Kidney (tissue), 14 donors: ENCODE measurements around the gene CYP8B1. TPM values are rescaled to one million over a fixed set of nuclear protein-coding genes. Genes with fewer than 3 reads are reported as not detected.

Source experiments
- DNase-seq, 5 donors: peaks; one replicate each; pipeline ENCODE4 v3.0.0-alpha.2; 2013 to 2020
- FAIRE-seq: peaks from 2 replicates; lab custom pipeline; 2012; peaks lifted over from hg19 to GRCh38; lab: Jason Lieb, UNC
- H3K27ac ChIP-seq, 2 donors: one replicate each; pipeline ENCODE4 v1.7.0; 2013; ENCODE audit warnings: low read depth in 2 of 2, low read length in 2 of 2, inconsistent platforms in 1 of 2
- H3K27me3 ChIP-seq: one replicate; pipeline ENCODE4 v1.7.1; 2013; ENCODE audit warnings: low read length, inconsistent platforms; ENCODE audit not compliant: control insufficient read depth, insufficient read depth
- H3K36me3 ChIP-seq, 3 donors: one replicate each; pipeline versions ENCODE4 v1.7.0 to v1.7.1; 2013; ENCODE audit warnings: low read length in 3 of 3, control low read depth in 1 of 3, inconsistent platforms in 1 of 3; ENCODE audit not compliant: insufficient read depth in 3 of 3, control insufficient read depth in 2 of 3
- H3K4me1 ChIP-seq, 3 donors: one replicate each; pipeline versions ENCODE4 v1.7.0 to v1.7.1; 2013; ENCODE audit warnings: low read length in 3 of 3, inconsistent platforms in 1 of 3, low read depth in 1 of 3; ENCODE audit not compliant: control insufficient read depth in 2 of 3, insufficient read depth in 2 of 3
- H3K4me3 ChIP-seq, 3 donors: one replicate each; pipeline versions ENCODE4 v1.7.0 to v1.8.1; 2013; ENCODE audit warnings: low read length in 3 of 3, control low read depth in 1 of 3, inconsistent platforms in 1 of 3
- H3K9ac ChIP-seq, 3 donors: one replicate each; pipeline versions ENCODE4 v1.7.0 to v1.7.1; 2013; ENCODE audit warnings: low read length in 3 of 3, control low read depth in 1 of 3, inconsistent platforms in 1 of 3
- H3K9me3 ChIP-seq, 3 donors: one replicate each; pipeline versions ENCODE4 v1.7.0 to v1.7.1; 2013; ENCODE audit warnings: low read length in 3 of 3, control low read depth in 1 of 3, inconsistent platforms in 1 of 3; ENCODE audit not compliant: control insufficient read depth in 2 of 3, insufficient read depth in 1 of 3
- CTCF ChIP-seq: IDR thresholded peaks from 3 replicates; pipeline ENCODE4 v1.5.1; 2012; ENCODE audit warnings: mild to moderate bottlenecking, moderate library complexity, borderline replicate concordance; ENCODE audit not compliant: insufficient read depth; ENCODE audit errors: extremely low read depth
- intact Hi-C: fragments of 100-400 bp; cut with DNase I; formaldehyde crosslinking; loops from one replicate; pipeline ENCODE4 v1.11.1; 2022
- polyA plus RNA-seq: library from polyadenylated mRNA; stranded (reverse); fragments of 350-450 nt; fragmentation: Illumina TruSeq; extraction: RNeasy Lipid Tissue Mini Kit (QIAGEN cat#74804); gene quantifications from one replicate; pipeline ENCODE4 v1.2.3, GENCODE V29; 2014; ENCODE audit warnings: low read depth, low replicate concordance; ENCODE audit not compliant: insufficient read depth
- total RNA-seq: library from RNA; stranded (reverse); fragmentation: NEBNext Ultra II Directional; extraction: Animal tissue kit (Norgen Biotek cat#: 25700); gene quantifications from one replicate; pipeline ENCODE4 v1.2.1, GENCODE V29; 2021
- donor health status: control.
- donor health status: control.
- donor health status: control.
- donor health status: control.
- donor health status: control.
- donor health status: DM: yes; HTN: yes; CAD: no.
- donor health status: Normal renal cell carcinoma (clear cell type).

CYP8B1 gene
- total and polyA plus RNA-seq, 2 donors from 2014 or later = 4.3 to 10.4 TPM

- no peak for DNase-seq
- H3K9ac ChIP-seq = no peak overlapping the region
- H3K27ac ChIP-seq = no peak overlapping the region
- no peaks in the 10 kb centered on the region for H3K27me3 ChIP-seq
- H3K9me3 ChIP-seq = peaks cover 10 to 67% (median 42%) of the 10 kb centered on the region in 3 donors
- no peaks in the 10 kb centered on the region for H3K4me1 ChIP-seq
- no peak for TF ChIP-seq CTCF
- peak overlapping the region in 1 of 3 donors; percentile 28 for H3K4me3 ChIP-seq
- H3K36me3 ChIP-seq = peaks cover 26 to 34% (median 29%) of the 10 kb centered on the region in 3 donors
- FAIRE-seq = no peak
- intact Hi-C loops = no loop called here
These were observed 39.3 kb upstream of the CYP8B1 start for GRCh38 chr3:42914771-42915515.

GRCh38 chr3:42911551-42911950 is 35.9 kb upstream of the CYP8B1 start:
- H3K9me3 ChIP-seq = peaks cover 10 to 41% (median 38%) of the 10 kb centered on the region in 3 donors
- TF ChIP-seq CTCF = no peak
- FAIRE-seq (no peak), DNase-seq (no peak)
- peaks cover 0 to 5% (median 3%) of the 10 kb centered on the region in 3 donors for H3K4me1 ChIP-seq
- H3K9ac ChIP-seq = no peak overlapping the region
- H3K27me3 ChIP-seq = no peaks in the 10 kb centered on the region
- no peak overlapping the region for H3K4me3 ChIP-seq
- H3K36me3 ChIP-seq = peaks cover 28 to 34% (median 29%) of the 10 kb centered on the region in 3 donors
- no peak overlapping the region for H3K27ac ChIP-seq
- intact Hi-C loops = no loop called here

- no peak for TF ChIP-seq CTCF
- DNase-seq (no peak), FAIRE-seq (no peak)
- intact Hi-C loops = no loop called here
- H3K9me3 ChIP-seq = peaks cover 5 to 19% (median 14%) of the 10 kb centered on the region in 3 donors
- no peak overlapping the region for H3K9ac ChIP-seq
- H3K4me3 ChIP-seq = no peak overlapping the region
- H3K36me3 ChIP-seq = peaks cover 9 to 23% (median 15%) of the 10 kb centered on the region in 3 donors
- no peaks in the 10 kb centered on the region for H3K27me3 ChIP-seq
- no peak overlapping the region for H3K27ac ChIP-seq
- peaks cover 0 to 5% (median 5%) of the 10 kb centered on the region in 3 donors for H3K4me1 ChIP-seq
These were observed 33.0 kb upstream of the CYP8B1 start for GRCh38 chr3:42908675-42909074.
